ENCODE data around the gene GRAMD4. TPM values are rescaled to one million over a fixed set of nuclear protein-coding genes. Genes with fewer than 3 reads are reported as not detected.

Gene GRAMD4
- total and polyA plus RNA-seq, 3 donors from 2014 or later, result 20.8 to 81.5 (median 61.2) TPM

DNA sequence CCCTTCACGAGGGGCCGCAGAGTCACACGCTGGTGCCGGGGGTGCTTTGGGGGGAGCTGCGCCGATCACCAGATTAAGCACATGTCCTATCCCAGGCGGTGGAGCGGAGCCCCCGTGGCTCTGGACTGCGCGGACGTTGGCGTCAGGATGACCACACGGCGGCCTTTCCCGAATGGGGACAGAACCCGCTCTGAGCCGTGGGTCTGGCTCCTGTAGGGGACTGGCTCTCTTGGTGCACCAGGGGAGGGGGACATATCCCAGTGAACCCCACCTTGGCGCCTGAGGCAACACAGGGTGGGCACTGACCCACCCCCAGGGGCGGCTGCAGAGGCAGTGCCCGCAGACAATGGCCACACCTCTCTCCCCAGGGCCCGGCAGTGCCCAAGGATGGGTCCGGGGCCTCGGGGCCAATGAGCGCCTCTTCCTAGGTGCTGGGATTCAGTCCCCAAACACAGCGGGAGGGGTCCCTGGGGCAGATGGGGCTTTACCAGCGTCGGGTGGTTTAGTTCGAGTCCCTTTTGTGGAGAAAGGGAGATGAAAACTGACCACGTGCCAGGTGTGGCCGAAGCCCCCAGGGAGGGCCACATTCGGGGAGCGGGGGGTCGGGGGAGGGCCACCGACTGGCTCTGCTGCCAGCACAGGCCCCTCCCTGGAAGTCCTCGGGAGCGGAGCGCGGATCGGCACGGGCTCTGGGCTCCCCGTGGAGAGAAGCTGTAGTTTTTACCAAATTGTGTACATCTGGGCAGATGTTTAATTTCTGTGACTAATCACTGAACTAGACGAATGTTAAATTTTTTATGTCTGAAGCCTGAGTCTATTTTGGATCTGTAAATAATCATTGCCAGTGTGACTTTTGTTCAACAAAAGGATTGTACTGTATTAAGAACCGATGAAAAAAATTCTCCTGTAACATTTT lies 58.9 kb downstream of the GRAMD4 start:
- TF ChIP-seq, protein P1, sequence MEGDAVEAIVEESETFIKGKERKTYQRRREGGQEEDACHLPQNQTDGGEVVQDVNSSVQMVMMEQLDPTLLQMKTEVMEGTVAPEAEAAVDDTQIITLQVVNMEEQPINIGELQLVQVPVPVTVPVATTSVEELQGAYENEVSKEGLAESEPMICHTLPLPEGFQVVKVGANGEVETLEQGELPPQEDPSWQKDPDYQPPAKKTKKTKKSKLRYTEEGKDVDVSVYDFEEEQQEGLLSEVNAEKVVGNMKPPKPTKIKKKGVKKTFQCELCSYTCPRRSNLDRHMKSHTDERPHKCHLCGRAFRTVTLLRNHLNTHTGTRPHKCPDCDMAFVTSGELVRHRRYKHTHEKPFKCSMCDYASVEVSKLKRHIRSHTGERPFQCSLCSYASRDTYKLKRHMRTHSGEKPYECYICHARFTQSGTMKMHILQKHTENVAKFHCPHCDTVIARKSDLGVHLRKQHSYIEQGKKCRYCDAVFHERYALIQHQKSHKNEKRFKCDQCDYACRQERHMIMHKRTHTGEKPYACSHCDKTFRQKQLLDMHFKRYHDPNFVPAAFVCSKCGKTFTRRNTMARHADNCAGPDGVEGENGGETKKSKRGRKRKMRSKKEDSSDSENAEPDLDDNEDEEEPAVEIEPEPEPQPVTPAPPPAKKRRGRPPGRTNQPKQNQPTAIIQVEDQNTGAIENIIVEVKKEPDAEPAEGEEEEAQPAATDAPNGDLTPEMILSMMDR (IDR thresholded peaks at IDR 0.05), result no peak
- TF ChIP-seq POLR2A (IDR thresholded peaks at IDR 0.05), result no peak
- H3K4me3 ChIP-seq, result no peak overlapping the region
- no peaks in the 10 kb centered on the region for H3K4me1 ChIP-seq
- DNase-seq, result no peak
- H3K9me3 ChIP-seq, result no peaks in the 10 kb centered on the region
- no peaks in the 10 kb centered on the region for H3K36me3 ChIP-seq (ENCODE audit: low read depth, missing control alignments)
- H3K27ac ChIP-seq, result no peak overlapping the region
- WGBS, 2 donors, result 78 to 89% methylated on average over 34 to 44 of the region's 44 CpGs
- no peaks in the 10 kb centered on the region for H3K27me3 ChIP-seq
- intact Hi-C loops (cut with DNase I; ENCODE audit: low total_unique reads), result no loop called here

- Histone ChIP-seq H3K4me3 (no peak overlapping the region), H3K27me3 (no peaks in the 10 kb centered on the region), H3K36me3 (ENCODE audit: low read depth, missing control alignments) (no peaks in the 10 kb centered on the region), H3K4me1 (no peaks in the 10 kb centered on the region), H3K9me3 (no peaks in the 10 kb centered on the region), H3K27ac (no peak overlapping the region)
- TF ChIP-seq, protein P1 (IDR thresholded peaks at IDR 0.05), result no peak
- no peak for TF ChIP-seq POLR2A (IDR thresholded peaks at IDR 0.05)
- intact Hi-C loops (cut with DNase I; ENCODE audit: low total_unique reads), result no loop called here
- 88 to 94% methylated on average over 16 of the region's 16 CpGs for WGBS, 2 donors
- no peak for DNase-seq
Measured at GRCh38 chr22:46679706-46680269, 59.6 kb downstream of the GRAMD4 start.

GRCh38 chr22:46681010-46681409 lies 60.8 kb downstream of the GRAMD4 start:
- Histone ChIP-seq H3K27ac (no peak overlapping the region), H3K36me3 (ENCODE audit: low read depth, missing control alignments) (no peaks in the 10 kb centered on the region), H3K4me3 (no peak overlapping the region), H3K9me3 (no peaks in the 10 kb centered on the region), H3K27me3 (no peaks in the 10 kb centered on the region), H3K4me1 (peaks cover 12% of the 10 kb centered on the region)
- TF ChIP-seq, protein P1 (IDR thresholded peaks at IDR 0.05), result peak in 1 of 3 experiments; percentile 15
- no peak for TF ChIP-seq POLR2A (IDR thresholded peaks at IDR 0.05)
- no peak for DNase-seq
- WGBS, 2 donors, result 87% methylated on average over 7 of the region's 7 CpGs
- intact Hi-C loops (cut with DNase I; ENCODE audit: low total_unique reads), result no loop called here

- H3K27ac ChIP-seq, result no peak overlapping the region
- no peaks in the 10 kb centered on the region for H3K9me3 ChIP-seq
- no peaks in the 10 kb centered on the region for H3K36me3 ChIP-seq (ENCODE audit: low read depth, missing control alignments)
- DNase-seq, result no peak
- intact Hi-C loops (cut with DNase I; ENCODE audit: low total_unique reads), result no loop called here
- TF ChIP-seq, protein P1 (IDR thresholded peaks at IDR 0.05), result no peak
- no peak for TF ChIP-seq POLR2A (IDR thresholded peaks at IDR 0.05)
- 91 to 95% methylated on average over 16 to 19 of the region's 19 CpGs for WGBS, 2 donors
- H3K4me3 ChIP-seq, result no peak overlapping the region
- H3K27me3 ChIP-seq, result no peaks in the 10 kb centered on the region
- H3K4me1 ChIP-seq, result peaks cover 20% of the 10 kb centered on the region
Measured at GRCh38 chr22:46682011-46682731, 62.0 kb downstream of the GRAMD4 start.

Measured in testis (tissue), 3 donors.